Measurements from ENCODE around the gene NAV2. TPM values are rescaled to one million over a fixed set of nuclear protein-coding genes. Genes with fewer than 3 reads are reported as not detected.

NAV2 gene
- polyA plus RNA-seq, 2 donors = 4.3 to 9.7 TPM

- WGBS, 2 donors = 86 to 92% methylated on average over 2 of the region's 2 CpGs
- Histone ChIP-seq H3K4me3 (ENCODE audit: low read depth in 1 of 2, low read length in 2 of 2) (no peak overlapping the region), H3K27me3 (ENCODE audit: control insufficient read depth in 1 of 2, insufficient read depth in 2 of 2, low read length in 2 of 2) (no peaks in the 10 kb centered on the region), H3K4me1 (ENCODE audit: control insufficient read depth in 2 of 2, insufficient read depth in 2 of 2, low read length in 1 of 2) (peaks cover 0 to 2% of the 10 kb centered on the region in 2 donors), H3K9me3 (ENCODE audit: control insufficient read depth in 2 of 2, insufficient read depth in 1 of 2, low read depth in 1 of 2, low read length in 1 of 2) (no peaks in the 10 kb centered on the region), H3K27ac (ENCODE audit: low read depth in 2 of 2, low read length in 1 of 2) (no peak overlapping the region), H3K36me3 (ENCODE audit: control insufficient read depth in 2 of 2, insufficient read depth in 2 of 2, low read length in 1 of 2) (peaks cover 20 to 46% of the 10 kb centered on the region in 2 donors)
Measured at GRCh38 chr11:20099527-20099926, 386.9 kb downstream of the NAV2 start.

GRCh38 chr11:20102397-20102796 is 389.8 kb downstream of the NAV2 start:
- 75 to 77% methylated on average over 5 of the region's 5 CpGs for WGBS, 2 donors
- Histone ChIP-seq H3K9me3 (ENCODE audit: control insufficient read depth in 2 of 2, insufficient read depth in 1 of 2, low read depth in 1 of 2, low read length in 1 of 2) (no peaks in the 10 kb centered on the region), H3K27me3 (ENCODE audit: control insufficient read depth in 1 of 2, insufficient read depth in 2 of 2, low read length in 2 of 2) (no peaks in the 10 kb centered on the region), H3K4me1 (ENCODE audit: control insufficient read depth in 2 of 2, insufficient read depth in 2 of 2, low read length in 1 of 2) (peaks cover 0 to 2% of the 10 kb centered on the region in 2 donors), H3K4me3 (ENCODE audit: low read depth in 1 of 2, low read length in 2 of 2) (no peak overlapping the region), H3K36me3 (ENCODE audit: control insufficient read depth in 2 of 2, insufficient read depth in 2 of 2, low read length in 1 of 2) (peaks cover 18 to 56% of the 10 kb centered on the region in 2 donors), H3K27ac (ENCODE audit: low read depth in 2 of 2, low read length in 1 of 2) (no peak overlapping the region)

- Histone ChIP-seq H3K9me3 (ENCODE audit: control insufficient read depth in 2 of 2, insufficient read depth in 1 of 2, low read depth in 1 of 2, low read length in 1 of 2) (no peaks in the 10 kb centered on the region), H3K4me3 (ENCODE audit: low read depth in 1 of 2, low read length in 2 of 2) (no peak overlapping the region), H3K27ac (ENCODE audit: low read depth in 2 of 2, low read length in 1 of 2) (no peak overlapping the region), H3K27me3 (ENCODE audit: control insufficient read depth in 1 of 2, insufficient read depth in 2 of 2, low read length in 2 of 2) (no peaks in the 10 kb centered on the region), H3K36me3 (ENCODE audit: control insufficient read depth in 2 of 2, insufficient read depth in 2 of 2, low read length in 1 of 2) (peaks cover 15 to 61% of the 10 kb centered on the region in 2 donors), H3K4me1 (ENCODE audit: control insufficient read depth in 2 of 2, insufficient read depth in 2 of 2, low read length in 1 of 2) (peaks cover 0 to 2% of the 10 kb centered on the region in 2 donors)
- WGBS, 2 donors = 96 to 98% methylated on average over 7 of the region's 7 CpGs
Measured at GRCh38 chr11:20103281-20103680, 390.6 kb downstream of the NAV2 start.

- H3K27me3 ChIP-seq (ENCODE audit: control insufficient read depth in 1 of 2, insufficient read depth in 2 of 2, low read length in 2 of 2) = no peaks in the 10 kb centered on the region
- H3K4me3 ChIP-seq (ENCODE audit: low read depth in 1 of 2, low read length in 2 of 2) = no peak overlapping the region
- peaks cover 18 to 54% of the 10 kb centered on the region in 2 donors for H3K36me3 ChIP-seq (ENCODE audit: control insufficient read depth in 2 of 2, insufficient read depth in 2 of 2, low read length in 1 of 2)
- H3K4me1 ChIP-seq (ENCODE audit: control insufficient read depth in 2 of 2, insufficient read depth in 2 of 2, low read length in 1 of 2) = peaks cover 0 to 2% of the 10 kb centered on the region in 2 donors
- H3K9me3 ChIP-seq (ENCODE audit: control insufficient read depth in 2 of 2, insufficient read depth in 1 of 2, low read depth in 1 of 2, low read length in 1 of 2) = no peaks in the 10 kb centered on the region
- WGBS, 2 donors = 94 to 95% methylated on average over 10 of the region's 10 CpGs
- H3K27ac ChIP-seq (ENCODE audit: low read depth in 2 of 2, low read length in 1 of 2) = no peak overlapping the region
Measured at GRCh38 chr11:20105427-20105826, 392.8 kb downstream of the NAV2 start.

GRCh38 chr11:20109731-20110445 is 397.3 kb downstream of the NAV2 start:
- no peaks in the 10 kb centered on the region for H3K27me3 ChIP-seq (ENCODE audit: control insufficient read depth in 1 of 2, insufficient read depth in 2 of 2, low read length in 2 of 2)
- no peak overlapping the region for H3K27ac ChIP-seq (ENCODE audit: low read depth in 2 of 2, low read length in 1 of 2)
- 94 to 95% methylated on average over 9 of the region's 9 CpGs for WGBS, 2 donors
- no peaks in the 10 kb centered on the region for H3K9me3 ChIP-seq (ENCODE audit: control insufficient read depth in 2 of 2, insufficient read depth in 1 of 2, low read depth in 1 of 2, low read length in 1 of 2)
- no peak overlapping the region for H3K4me3 ChIP-seq (ENCODE audit: low read depth in 1 of 2, low read length in 2 of 2)
- H3K4me1 ChIP-seq (ENCODE audit: control insufficient read depth in 2 of 2, insufficient read depth in 2 of 2, low read length in 1 of 2) = peaks cover 6 to 12% of the 10 kb centered on the region in 2 donors
- H3K36me3 ChIP-seq (ENCODE audit: control insufficient read depth in 2 of 2, insufficient read depth in 2 of 2, low read length in 1 of 2) = peaks cover 4 to 24% of the 10 kb centered on the region in 2 donors

GRCh38 chr11:20110908-20111669 is 398.5 kb downstream of the NAV2 start:
- no peak overlapping the region for H3K4me3 ChIP-seq (ENCODE audit: low read depth in 1 of 2, low read length in 2 of 2)
- WGBS, 2 donors = 20 to 23% methylated on average over 8 of the region's 8 CpGs
- no peaks in the 10 kb centered on the region for H3K9me3 ChIP-seq (ENCODE audit: control insufficient read depth in 2 of 2, insufficient read depth in 1 of 2, low read depth in 1 of 2, low read length in 1 of 2)
- H3K27me3 ChIP-seq (ENCODE audit: control insufficient read depth in 1 of 2, insufficient read depth in 2 of 2, low read length in 2 of 2) = no peaks in the 10 kb centered on the region
- H3K27ac ChIP-seq (ENCODE audit: low read depth in 2 of 2, low read length in 1 of 2) = peak overlapping the region in 1 of 2 donors; percentile 96
- H3K4me1 ChIP-seq (ENCODE audit: control insufficient read depth in 2 of 2, insufficient read depth in 2 of 2, low read length in 1 of 2) = peaks cover 6 to 12% of the 10 kb centered on the region in 2 donors
- H3K36me3 ChIP-seq (ENCODE audit: control insufficient read depth in 2 of 2, insufficient read depth in 2 of 2, low read length in 1 of 2) = peaks cover 3 to 18% of the 10 kb centered on the region in 2 donors

- peaks cover 3 to 19% of the 10 kb centered on the region in 2 donors for H3K36me3 ChIP-seq (ENCODE audit: control insufficient read depth in 2 of 2, insufficient read depth in 2 of 2, low read length in 1 of 2)
- no peak overlapping the region for H3K4me3 ChIP-seq (ENCODE audit: low read depth in 1 of 2, low read length in 2 of 2)
- H3K27me3 ChIP-seq (ENCODE audit: control insufficient read depth in 1 of 2, insufficient read depth in 2 of 2, low read length in 2 of 2) = no peaks in the 10 kb centered on the region
- peak overlapping the region; percentile 93 to 96 for H3K27ac ChIP-seq (ENCODE audit: low read depth in 2 of 2, low read length in 1 of 2)
- 37 to 38% methylated on average over 1 of the region's 1 CpG for WGBS, 2 donors
- H3K9me3 ChIP-seq (ENCODE audit: control insufficient read depth in 2 of 2, insufficient read depth in 1 of 2, low read depth in 1 of 2, low read length in 1 of 2) = no peaks in the 10 kb centered on the region
- H3K4me1 ChIP-seq (ENCODE audit: control insufficient read depth in 2 of 2, insufficient read depth in 2 of 2, low read length in 1 of 2) = peaks cover 6 to 12% of the 10 kb centered on the region in 2 donors
Measured at GRCh38 chr11:20111871-20112270, 399.2 kb downstream of the NAV2 start.

GRCh38 chr11:20112291-20113148 is 399.9 kb downstream of the NAV2 start:
- H3K27ac ChIP-seq (ENCODE audit: low read depth in 2 of 2, low read length in 1 of 2) = peak overlapping the region; percentile 93 to 96
- peak overlapping the region in 1 of 2 donors; percentile 5 for H3K4me3 ChIP-seq (ENCODE audit: low read depth in 1 of 2, low read length in 2 of 2)
- WGBS, 2 donors = 35 to 38% methylated on average over 15 of the region's 15 CpGs
- H3K36me3 ChIP-seq (ENCODE audit: control insufficient read depth in 2 of 2, insufficient read depth in 2 of 2, low read length in 1 of 2) = peaks cover 3 to 18% of the 10 kb centered on the region in 2 donors
- H3K4me1 ChIP-seq (ENCODE audit: control insufficient read depth in 2 of 2, insufficient read depth in 2 of 2, low read length in 1 of 2) = peaks cover 6 to 12% of the 10 kb centered on the region in 2 donors
- no peaks in the 10 kb centered on the region for H3K9me3 ChIP-seq (ENCODE audit: control insufficient read depth in 2 of 2, insufficient read depth in 1 of 2, low read depth in 1 of 2, low read length in 1 of 2)
- H3K27me3 ChIP-seq (ENCODE audit: control insufficient read depth in 1 of 2, insufficient read depth in 2 of 2, low read length in 2 of 2) = no peaks in the 10 kb centered on the region

GRCh38 chr11:20113149-20113438 is 400.5 kb downstream of the NAV2 start:
- Histone ChIP-seq H3K27me3 (ENCODE audit: control insufficient read depth in 1 of 2, insufficient read depth in 2 of 2, low read length in 2 of 2) (no peaks in the 10 kb centered on the region), H3K27ac (ENCODE audit: low read depth in 2 of 2, low read length in 1 of 2) (peak overlapping the region; percentile 93 to 96), H3K9me3 (ENCODE audit: control insufficient read depth in 2 of 2, insufficient read depth in 1 of 2, low read depth in 1 of 2, low read length in 1 of 2) (no peaks in the 10 kb centered on the region), H3K4me1 (ENCODE audit: control insufficient read depth in 2 of 2, insufficient read depth in 2 of 2, low read length in 1 of 2) (peaks cover 6 to 12% of the 10 kb centered on the region in 2 donors), H3K36me3 (ENCODE audit: control insufficient read depth in 2 of 2, insufficient read depth in 2 of 2, low read length in 1 of 2) (peaks cover 7 to 18% of the 10 kb centered on the region in 2 donors), H3K4me3 (ENCODE audit: low read depth in 1 of 2, low read length in 2 of 2) (no peak overlapping the region)
- WGBS, 2 donors = 39 to 45% methylated on average over 5 of the region's 5 CpGs

Measured in esophagus (tissue), 2 donors.